ENCODE measurements around the gene CLHC1. TPM values are rescaled to one million over a fixed set of nuclear protein-coding genes. Genes with fewer than 3 reads are reported as not detected.

CLHC1 gene
- total RNA-seq, 2 experiments from 2014 or later, result 12.4 to 32.1 TPM

GRCh38 chr2:55173438-55174054, 58.5 kb downstream of the CLHC1 start:
- POLR2A ChIA-PET, result interaction anchor here (0.6 to 1.4 kb wide), 13 partner anchors 12 to 1069 kb away, joined by 3 to 7 read pairs (median 4); partner anchors contain the start of gene RTN4
- no peaks in the 10 kb centered on the region for H4K20me1 ChIP-seq (ENCODE audit: insufficient read depth, low read length)
- H3K4me3 ChIP-seq (ENCODE audit: low read depth, low read length, poor library complexity, severe bottlenecking), result no peak overlapping the region
- no peaks in the 10 kb centered on the region for H3K9me3 ChIP-seq (ENCODE audit: low read length)
- BruUV-seq (replicated peaks), result no TSS peak
- no peaks in the 10 kb centered on the region for H3K4me1 ChIP-seq (ENCODE audit: insufficient read depth, low read length, poor library complexity, severe bottlenecking)
- H3K9me2 ChIP-seq (ENCODE audit: insufficient read depth, low read length), result no peaks in the 10 kb centered on the region
- H3K4me2 ChIP-seq (ENCODE audit: low read length), result no peak overlapping the region
- H3K27ac ChIP-seq (ENCODE audit: low read depth, low read length, poor library complexity, severe bottlenecking), result no peak overlapping the region
- no peak for TF ChIP-seq EZH2phosphoT487 (IDR thresholded peaks at IDR 0.05; ENCODE audit: borderline replicate concordance, low read depth, low read length)
- no peak for TF ChIP-seq CTCF (conservative IDR thresholded peaks at IDR 0.05; ENCODE audit: low read length)
- no peak overlapping the region for H2AFZ ChIP-seq (ENCODE audit: low read length)
- intact Hi-C loops (cut with micrococcal nuclease; ENCODE audit: unreplicated experiment), result loop anchor here (10.0 kb wide), 1 partner anchor 649 kb away; no protein-coding TSS in a partner anchor
- peaks cover 8% of the 10 kb centered on the region; the same call in 1 of the 2 replicates for H3K36me3 ChIP-seq (ENCODE audit: insufficient read depth, low read length)
- no peak for DNase-seq (ENCODE audit: low spot score)
- no peaks in the 10 kb centered on the region for H3K79me2 ChIP-seq (ENCODE audit: insufficient read depth, low read depth, low read length)
- CTCF ChIA-PET (ENCODE audit: unreplicated experiment), result interaction anchor here (0.6 kb wide), 1 partner anchor 160 kb away, joined by 3 read pairs; no protein-coding TSS in a partner anchor

GRCh38 chr2:55169915-55170314, 62.2 kb downstream of the CLHC1 start:
- Histone ChIP-seq H3K27ac (ENCODE audit: low read depth, low read length, poor library complexity, severe bottlenecking) (no peak overlapping the region), H2AFZ (ENCODE audit: low read length) (no peak overlapping the region), H3K9me2 (ENCODE audit: insufficient read depth, low read length) (no peaks in the 10 kb centered on the region), H3K9me3 (ENCODE audit: low read length) (no peaks in the 10 kb centered on the region), H3K4me1 (ENCODE audit: insufficient read depth, low read length, poor library complexity, severe bottlenecking) (no peaks in the 10 kb centered on the region), H3K36me3 (ENCODE audit: insufficient read depth, low read length) (peaks cover 8% of the 10 kb centered on the region; the same call in 1 of the 2 replicates), H3K79me2 (ENCODE audit: insufficient read depth, low read depth, low read length) (no peaks in the 10 kb centered on the region), H3K4me3 (ENCODE audit: low read depth, low read length, poor library complexity, severe bottlenecking) (no peak overlapping the region), H3K4me2 (ENCODE audit: low read length) (no peak overlapping the region), H4K20me1 (ENCODE audit: insufficient read depth, low read length) (no peaks in the 10 kb centered on the region)
- CTCF ChIA-PET (ENCODE audit: unreplicated experiment), result no interaction called here
- POLR2A ChIA-PET, result interaction anchor here (1.5 kb wide), 1 partner anchor 120 kb away, joined by 4 read pairs; the partner anchor contains the start of gene RTN4
- DNase-seq (ENCODE audit: low spot score), result no peak
- intact Hi-C loops (cut with micrococcal nuclease; ENCODE audit: unreplicated experiment), result loop anchor here (10.0 kb wide), 1 partner anchor 645 kb away; no protein-coding TSS in a partner anchor
- TF ChIP-seq CTCF (conservative IDR thresholded peaks at IDR 0.05; ENCODE audit: low read length) (no peak), EZH2phosphoT487 (IDR thresholded peaks at IDR 0.05; ENCODE audit: borderline replicate concordance, low read depth, low read length) (no peak)
- no TSS peak for BruUV-seq (replicated peaks)

- Histone ChIP-seq H3K4me3 (ENCODE audit: low read depth, low read length, poor library complexity, severe bottlenecking) (no peak overlapping the region), H3K9me2 (ENCODE audit: insufficient read depth, low read length) (no peaks in the 10 kb centered on the region), H3K27ac (ENCODE audit: low read depth, low read length, poor library complexity, severe bottlenecking) (no peak overlapping the region), H3K36me3 (ENCODE audit: insufficient read depth, low read length) (peaks cover 8% of the 10 kb centered on the region; the same call in 1 of the 2 replicates), H3K79me2 (ENCODE audit: insufficient read depth, low read depth, low read length) (no peaks in the 10 kb centered on the region), H3K9me3 (ENCODE audit: low read length) (no peaks in the 10 kb centered on the region), H3K4me1 (ENCODE audit: insufficient read depth, low read length, poor library complexity, severe bottlenecking) (no peaks in the 10 kb centered on the region), H3K4me2 (ENCODE audit: low read length) (no peak overlapping the region), H4K20me1 (ENCODE audit: insufficient read depth, low read length) (no peaks in the 10 kb centered on the region), H2AFZ (ENCODE audit: low read length) (no peak overlapping the region)
- intact Hi-C loops (cut with micrococcal nuclease; ENCODE audit: unreplicated experiment), result no loop called here
- TF ChIP-seq EZH2phosphoT487 (IDR thresholded peaks at IDR 0.05; ENCODE audit: borderline replicate concordance, low read depth, low read length), result no peak
- ChIA-PET POLR2A (interaction anchor here (1.1 to 1.9 kb wide), 4 partner anchors 119 to 464 kb away, joined by 3 to 5 read pairs (median 4); partner anchors contain the start of gene RTN4), CTCF (ENCODE audit: unreplicated experiment) (no interaction called here)
- no TSS peak for BruUV-seq (replicated peaks)
- no peak for DNase-seq (ENCODE audit: low spot score)
Observed at GRCh38 chr2:55169359-55169758, 62.7 kb downstream of the CLHC1 start.

Measured in OCI-LY7 (cell line).